Spleen (tissue), 11 donors: ENCODE results near the gene ST7. TPM values are rescaled to one million over a fixed set of nuclear protein-coding genes. Genes with fewer than 3 reads are reported as not detected.
A peak's percentile ranks its signal among the peaks of the same experiment; 100 is the strongest.

Source experiments
- DNase-seq: peaks from one replicate; pipeline ENCODE4 v3.0.0-alpha.2; 2020
- H3K27ac ChIP-seq, 8 donors: fragments of 200-600 bp; sonication (generic) in 7 of 8; 1 replicate in 4 of 8; 2 replicates in 4 of 8; pipeline versions ENCODE4 v1.5.0 to v1.8.0; 2016 to 2021; ENCODE audit warnings: inconsistent platforms in 4 of 8, mild to moderate bottlenecking in 4 of 8, moderate library complexity in 1 of 8
- H3K27me3 ChIP-seq, 7 donors: fragments of 200-600 bp; sonication (generic) in 6 of 7; replicated peaks in 1 of 7; 1 replicate in 4 of 7; 2 replicates in 3 of 7; pipeline versions ENCODE4 v1.5.0 to v1.8.0; 2016 to 2021; ENCODE audit warnings: inconsistent platforms in 3 of 7, mild to moderate bottlenecking in 1 of 7
- H3K36me3 ChIP-seq, 6 donors: fragments of 200-600 bp; sonication (generic) in 5 of 6; 1 replicate in 4 of 6; 2 replicates in 2 of 6; pipeline versions ENCODE4 v1.5.0 to v1.8.0; 2016 to 2021; ENCODE audit warnings: inconsistent platforms in 2 of 6
- H3K4me1 ChIP-seq, 6 donors: fragments of 200-600 bp; sonication (generic) in 5 of 6; 1 replicate in 3 of 6; 2 replicates in 3 of 6; pipeline versions ENCODE4 v1.5.0 to v1.8.0; 2016 to 2021; ENCODE audit warnings: inconsistent platforms in 3 of 6
- H3K4me3 ChIP-seq, 8 donors: fragments of 200-600 bp; sonication (generic) in 7 of 8; 1 replicate in 4 of 8; 2 replicates in 4 of 8; pipeline versions ENCODE4 v1.5.0 to v1.8.0; 2016 to 2021; ENCODE audit warnings: inconsistent platforms in 4 of 8, mild to moderate bottlenecking in 4 of 8, moderate library complexity in 2 of 8
- H3K9me3 ChIP-seq, 8 donors: fragments of 200-600 bp; sonication (generic) in 7 of 8; 1 replicate in 4 of 8; 2 replicates in 4 of 8; pipeline versions ENCODE4 v1.5.0 to v1.8.0; 2016 to 2021; ENCODE audit warnings: inconsistent platforms in 4 of 8
- CTCF ChIP-seq, 11 experiments: fragments of 200-600 bp in 7 of 11; fragments of 450-650 bp in 4 of 11; sonication (generic) in 4 of 11; IDR thresholded peaks in 8 of 11; conservative IDR thresholded peaks in 3 of 11; 1 replicate in 7 of 11; 2 replicates in 4 of 11; pipeline versions ENCODE4 v1.4.0 to v1.8.0; 2016 to 2021; ENCODE audit warnings: antibody characterized with exemption in 11 of 11, inconsistent platforms in 4 of 11, mild to moderate bottlenecking in 1 of 11
- POLR2A ChIP-seq, 3 donors: fragments of 450-650 bp; IDR thresholded peaks; one replicate each; pipeline ENCODE4 v1.5.1; 2017; ENCODE audit warnings: antibody characterized with exemption in 3 of 3, mild to moderate bottlenecking in 1 of 3
- POLR2AphosphoS5 ChIP-seq, 3 donors: sonication (generic); formaldehyde crosslinking; IDR thresholded peaks; one replicate each; pipeline ENCODE4 v1.5.1; 2017; ENCODE audit warnings: antibody characterized with exemption in 3 of 3
- WGBS, 5 donors: extraction: QIAGEN DNeasy Blood & Tissue Kit in 3 of 5; methylation state at CpG; one replicate each; pipeline versions ENCODE4 v1.1.5 to v1.1.7; 2013 to 2018; 5-methylcytosine and 5-hydroxymethylcytosine counted together
- intact Hi-C: fragments of 100-400 bp; cut with DNase I; formaldehyde crosslinking; loops from one replicate; pipeline ENCODE4 v1.15.0; 2023; ENCODE audit warnings: low total_unique reads
- polyA plus RNA-seq, 3 donors: library from polyadenylated mRNA; stranded (reverse); fragments of 200-250 nt; gene quantifications; one replicate each; pipeline ENCODE4 v1.2.1, GENCODE V29; 2013
- total RNA-seq, 7 donors: library from RNA; depleted of rRNA in 3 of 7; stranded (reverse); fragments of >200 nt in 3 of 7; fragmentation: NEBNext Ultra II Directional in 4 of 7; extraction: Animal tissue kit (Norgen Biotek cat#: 25700) in 4 of 7; gene quantifications; one replicate each; pipeline versions ENCODE4 v1.1.0 to v1.2.1, GENCODE V29; 2016 to 2021
- donor health status: healthy with polysubstance abuse.
- donor health status: DM: no; HTN: no; CAD: no; lungs with moderate emphysema.
- donor health status: DM: no; HTN: no; CAD: no.
- donor health status: Bipolar disorder and iron deficiency.
- donor health status: healthy.
- donor health status: DM: no; HTN: no; CAD: no.
- donor health status: DM: yes; HTN: yes; CAD: no.

The ST7 gene
- total and polyA plus RNA-seq, 10 donors = 4.7 to 36.4 (median 15.8) TPM

GRCh38 chr7:117012696-117013095 lies 59.4 kb downstream of the ST7 start:
- Histone ChIP-seq H3K36me3 (no peaks in the 10 kb centered on the region), H3K27me3 (no peaks in the 10 kb centered on the region), H3K9me3 (no peaks in the 10 kb centered on the region), H3K4me3 (no peak overlapping the region), H3K4me1 (peaks cover 5 to 66% (median 41%) of the 10 kb centered on the region in 6 donors), H3K27ac (no peak overlapping the region)
- TF ChIP-seq POLR2A (IDR thresholded peaks at IDR 0.05) = no peak
- TF ChIP-seq CTCF (IDR thresholded peaks at IDR 0.05 in 8 of 11, conservative IDR thresholded peaks at IDR 0.05 in 3 of 11) = peak in 3 of 11 experiments; percentile 9 to 17 (median 14)
- intact Hi-C loops = no loop called here
- 69 to 83% (median 80%) methylated on average over 1 of the region's 1 CpG for WGBS, 5 donors
- DNase-seq = no peak

DNA sequence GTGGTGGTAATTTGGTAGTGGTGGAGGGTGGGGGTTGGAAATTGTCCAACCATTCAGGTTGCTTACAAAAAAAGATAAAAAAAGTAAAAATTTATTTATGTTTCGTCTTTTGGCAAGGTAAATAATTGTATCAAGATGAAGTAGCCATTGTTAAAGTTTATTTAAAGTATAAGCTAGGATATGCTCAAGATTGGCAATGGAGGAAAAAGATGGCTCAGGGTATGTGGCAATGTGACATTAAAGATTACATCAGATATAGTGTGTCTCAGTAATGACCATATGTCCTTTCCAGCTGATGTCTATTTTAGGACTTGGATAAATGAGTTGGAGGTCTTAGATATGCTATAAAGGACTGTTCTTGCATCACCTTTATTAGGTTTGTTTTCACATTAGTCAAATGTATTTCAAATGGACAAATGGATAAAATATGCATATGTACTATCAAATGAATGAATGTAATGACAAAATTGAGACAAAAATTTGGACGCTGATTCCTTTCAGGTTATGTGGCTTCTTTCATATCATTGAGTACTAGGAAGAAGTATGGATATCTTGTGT lies 60.9 kb downstream of the ST7 start:
- Histone ChIP-seq H3K9me3 (no peaks in the 10 kb centered on the region), H3K27ac (no peak overlapping the region), H3K36me3 (no peaks in the 10 kb centered on the region), H3K27me3 (no peaks in the 10 kb centered on the region), H3K4me1 (peaks cover 5 to 52% (median 37%) of the 10 kb centered on the region in 6 donors), H3K4me3 (peak overlapping the region in 2 of 8 donors; percentile 4 to 28)
- 65 to 87% (median 70%) methylated on average over 2 of the region's 2 CpGs for WGBS, 5 donors
- intact Hi-C loops = no loop called here
- DNase-seq = no peak
- TF ChIP-seq POLR2AphosphoS5 (IDR thresholded peaks at IDR 0.05) (no peak), POLR2A (IDR thresholded peaks at IDR 0.05) (no peak), CTCF (IDR thresholded peaks at IDR 0.05 in 8 of 11, conservative IDR thresholded peaks at IDR 0.05 in 3 of 11) (no peak)

GRCh38 chr7:117014673-117015133 lies 61.4 kb downstream of the ST7 start:
- 4 to 8% (median 4%) methylated on average over 6 of the region's 6 CpGs for WGBS, 5 donors
- H3K27me3 ChIP-seq = no peaks in the 10 kb centered on the region
- peak overlapping the region in 2 of 8 donors; percentile 4 to 28 for H3K4me3 ChIP-seq
- H3K9me3 ChIP-seq = no peaks in the 10 kb centered on the region
- H3K36me3 ChIP-seq = no peaks in the 10 kb centered on the region
- no peak for TF ChIP-seq POLR2A (IDR thresholded peaks at IDR 0.05)
- intact Hi-C loops = no loop called here
- H3K4me1 ChIP-seq = peaks cover 5 to 47% (median 32%) of the 10 kb centered on the region in 6 donors
- H3K27ac ChIP-seq = no peak overlapping the region
- peak; percentile 75 for DNase-seq

GRCh38 chr7:117015258-117016184 lies 62.2 kb downstream of the ST7 start:
- Histone ChIP-seq H3K27ac (no peak overlapping the region), H3K27me3 (no peaks in the 10 kb centered on the region), H3K4me3 (peak overlapping the region in 2 of 8 donors; percentile 4 to 28), H3K4me1 (peaks cover 3 to 38% (median 29%) of the 10 kb centered on the region in 6 donors), H3K36me3 (no peaks in the 10 kb centered on the region), H3K9me3 (no peaks in the 10 kb centered on the region)
- intact Hi-C loops = no loop called here
- TF ChIP-seq CTCF (IDR thresholded peaks at IDR 0.05 in 8 of 11, conservative IDR thresholded peaks at IDR 0.05 in 3 of 11) (no peak), POLR2A (IDR thresholded peaks at IDR 0.05) (no peak), POLR2AphosphoS5 (IDR thresholded peaks at IDR 0.05) (no peak)
- WGBS, 5 donors = 64 to 93% (median 87%) methylated on average over 4 of the region's 4 CpGs
- DNase-seq = no peak
